Mesothelial cell of epicardium (in vitro differentiated cells): Measurements from ENCODE around the gene NDUFS8. TPM values are rescaled to one million over a fixed set of nuclear protein-coding genes. Genes with fewer than 3 reads are reported as not detected.

Source experiments
- DNase-seq, 2 experiments: peaks; one replicate each; pipeline ENCODE4 v3.0.0; 2021; ENCODE audit warnings: low spot score in 2 of 2; ENCODE audit not compliant: unreplicated experiment in 2 of 2
- H3K27ac Mint-ChIP-seq: 2 replicates; pipeline ENCODE4 v1.8.0; 2021; ENCODE audit warnings: mixed read lengths
- H3K27me3 Mint-ChIP-seq: 2 replicates; pipeline ENCODE4 v1.8.0; 2021; ENCODE audit warnings: low read depth, mixed read lengths
- H3K36me3 Mint-ChIP-seq: 2 replicates; pipeline ENCODE4 v1.8.0; 2021; ENCODE audit warnings: mixed read lengths
- H3K4me1 Mint-ChIP-seq: 2 replicates; pipeline ENCODE4 v1.8.0; 2021; ENCODE audit warnings: mixed read lengths
- H3K4me3 Mint-ChIP-seq: 2 replicates; pipeline ENCODE4 v1.8.0; 2021; ENCODE audit warnings: mild to moderate bottlenecking, moderate library complexity, mixed read lengths
- H3K9me3 Mint-ChIP-seq: 2 replicates; pipeline ENCODE4 v1.8.0; 2021; ENCODE audit warnings: mixed read lengths
- CTCF ChIP-seq: fragments of 200-600 bp; sonication (generic); IDR thresholded peaks from one replicate; pipeline ENCODE4 v1.5.0; 2021; ENCODE audit warnings: antibody characterized with exemption; ENCODE audit not compliant: unreplicated experiment
- total RNA-seq: library from RNA; stranded (reverse); gene quantifications from 3 replicates; pipeline ENCODE4 v1.2.1, GENCODE V29; 2021

NDUFS8 gene
- total RNA-seq, 1 donor from 2014 or later = 132 TPM

- peaks cover 8% of the 10 kb centered on the region for H3K4me1 Mint-ChIP-seq
- peak overlapping the region; percentile 57 for H3K4me3 Mint-ChIP-seq
- H3K27me3 Mint-ChIP-seq = no peaks in the 10 kb centered on the region
- H3K36me3 Mint-ChIP-seq = no peaks in the 10 kb centered on the region
- peak overlapping the region; percentile 91 for H3K27ac Mint-ChIP-seq
- TF ChIP-seq CTCF = no peak
- no peak for DNase-seq
- no peaks in the 10 kb centered on the region for H3K9me3 Mint-ChIP-seq
Observed at GRCh38 chr11:68040101-68040956, 9.8 kb downstream of the NDUFS8 start.

GRCh38 chr11:68040957-68041591 is 10.6 kb downstream of the NDUFS8 start:
- Mint-ChIP-seq H3K4me3 (no peak overlapping the region), H3K9me3 (no peaks in the 10 kb centered on the region), H3K27ac (no peak overlapping the region), H3K4me1 (peaks cover 8% of the 10 kb centered on the region), H3K27me3 (no peaks in the 10 kb centered on the region), H3K36me3 (no peaks in the 10 kb centered on the region)
- no peak for TF ChIP-seq CTCF
- DNase-seq = no peak

- H3K9me3 Mint-ChIP-seq = no peaks in the 10 kb centered on the region
- H3K4me1 Mint-ChIP-seq = peaks cover 8% of the 10 kb centered on the region
- H3K27me3 Mint-ChIP-seq = no peaks in the 10 kb centered on the region
- no peak overlapping the region for H3K4me3 Mint-ChIP-seq
- no peak for TF ChIP-seq CTCF
- no peak for DNase-seq
- no peaks in the 10 kb centered on the region for H3K36me3 Mint-ChIP-seq
- H3K27ac Mint-ChIP-seq = no peak overlapping the region
Observed at GRCh38 chr11:68041617-68042218, 11.2 kb downstream of the NDUFS8 start.

- no peaks in the 10 kb centered on the region for H3K9me3 Mint-ChIP-seq
- H3K4me3 Mint-ChIP-seq = no peak overlapping the region
- H3K27me3 Mint-ChIP-seq = no peaks in the 10 kb centered on the region
- H3K27ac Mint-ChIP-seq = no peak overlapping the region
- no peak for DNase-seq
- H3K36me3 Mint-ChIP-seq = no peaks in the 10 kb centered on the region
- H3K4me1 Mint-ChIP-seq = peaks cover 8% of the 10 kb centered on the region
- TF ChIP-seq CTCF = no peak
Observed at GRCh38 chr11:68042219-68043028, 11.9 kb downstream of the NDUFS8 start.

GRCh38 chr11:68043029-68043348 is 12.5 kb downstream of the NDUFS8 start:
- no peak for DNase-seq
- Mint-ChIP-seq H3K9me3 (no peaks in the 10 kb centered on the region), H3K4me1 (peaks cover 8% of the 10 kb centered on the region), H3K36me3 (no peaks in the 10 kb centered on the region), H3K4me3 (no peak overlapping the region), H3K27me3 (no peaks in the 10 kb centered on the region), H3K27ac (no peak overlapping the region)
- TF ChIP-seq CTCF = no peak
